Measurements from ENCODE around the gene LRRC9. TPM values are rescaled to one million over a fixed set of nuclear protein-coding genes. Genes with fewer than 3 reads are reported as not detected.

Gene LRRC9
- total RNA-seq, 1 experiment from 2014 or later: not detected

DNA sequence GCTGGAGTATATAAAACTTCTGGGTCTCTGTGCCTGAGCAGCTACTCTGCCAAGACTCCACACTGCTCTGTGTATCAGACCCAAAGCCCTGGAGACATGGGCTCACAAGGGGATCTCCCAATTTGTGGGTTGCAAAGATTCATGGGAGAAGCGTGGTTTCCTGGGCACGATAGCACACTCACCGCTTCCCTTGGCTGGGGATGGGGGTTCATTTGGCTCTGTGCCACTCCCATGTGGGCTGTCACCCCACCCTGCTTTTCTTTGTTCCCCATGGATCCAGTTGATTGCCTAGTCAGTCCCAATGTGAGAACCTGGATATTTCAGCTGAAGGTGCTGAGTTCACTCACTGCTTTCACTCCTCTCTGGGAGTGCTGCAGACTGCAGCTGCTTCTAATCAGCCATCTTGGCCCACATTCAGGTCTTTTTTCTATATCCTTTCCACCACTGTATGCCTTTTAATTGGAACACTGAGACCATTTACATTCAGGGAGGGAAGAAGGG, 131.8 kb downstream of the LRRC9 start:
- Histone ChIP-seq H3K9ac (ENCODE audit: low read length) (no peak overlapping the region), H3K36me3 (ENCODE audit: low read depth, low read length) (no peaks in the 10 kb centered on the region), H3K4me1 (ENCODE audit: insufficient read depth, low read length) (no peaks in the 10 kb centered on the region), H3K4me2 (ENCODE audit: low read length) (no peak overlapping the region), H3K9me3 (ENCODE audit: low read length) (no peaks in the 10 kb centered on the region), H3K4me3 (ENCODE audit: low read length) (no peak overlapping the region), H3K9me2 (replicated peaks; ENCODE audit: low read length) (no peaks in the 10 kb centered on the region), H4K20me1 (ENCODE audit: low read length) (no peaks in the 10 kb centered on the region), H3K27me3 (ENCODE audit: low read length) (peaks cover 4% of the 10 kb centered on the region; the same call in 1 of the 2 replicates), H3F3A (ENCODE audit: low read length, unreplicated experiment) (no peaks in the 10 kb centered on the region), H3K79me2 (ENCODE audit: low read length) (no peaks in the 10 kb centered on the region), H3K27ac (ENCODE audit: low read length) (no peak overlapping the region), H2AFZ (ENCODE audit: low read length) (no peak overlapping the region)
- CTCF ChIA-PET: interaction anchor here (0.6 kb wide), 1 partner anchor 11 kb away, joined by 3 read pairs; no protein-coding TSS in a partner anchor
- intact Hi-C loops (cut with micrococcal nuclease): no loop called here
- ATAC-seq (no peak; the same call in 1 of the 2 replicates), DNase-seq (no peak)
- BruUV-seq (replicated peaks): no TSS peak
- no peak for TF ChIP-seq EZH2phosphoT487 (IDR thresholded peaks at IDR 0.05; ENCODE audit: borderline replicate concordance, low read length)
- TF ChIP-seq, protein P1, sequence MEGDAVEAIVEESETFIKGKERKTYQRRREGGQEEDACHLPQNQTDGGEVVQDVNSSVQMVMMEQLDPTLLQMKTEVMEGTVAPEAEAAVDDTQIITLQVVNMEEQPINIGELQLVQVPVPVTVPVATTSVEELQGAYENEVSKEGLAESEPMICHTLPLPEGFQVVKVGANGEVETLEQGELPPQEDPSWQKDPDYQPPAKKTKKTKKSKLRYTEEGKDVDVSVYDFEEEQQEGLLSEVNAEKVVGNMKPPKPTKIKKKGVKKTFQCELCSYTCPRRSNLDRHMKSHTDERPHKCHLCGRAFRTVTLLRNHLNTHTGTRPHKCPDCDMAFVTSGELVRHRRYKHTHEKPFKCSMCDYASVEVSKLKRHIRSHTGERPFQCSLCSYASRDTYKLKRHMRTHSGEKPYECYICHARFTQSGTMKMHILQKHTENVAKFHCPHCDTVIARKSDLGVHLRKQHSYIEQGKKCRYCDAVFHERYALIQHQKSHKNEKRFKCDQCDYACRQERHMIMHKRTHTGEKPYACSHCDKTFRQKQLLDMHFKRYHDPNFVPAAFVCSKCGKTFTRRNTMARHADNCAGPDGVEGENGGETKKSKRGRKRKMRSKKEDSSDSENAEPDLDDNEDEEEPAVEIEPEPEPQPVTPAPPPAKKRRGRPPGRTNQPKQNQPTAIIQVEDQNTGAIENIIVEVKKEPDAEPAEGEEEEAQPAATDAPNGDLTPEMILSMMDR (conservative IDR thresholded peaks at IDR 0.05; ENCODE audit: low read depth, low read length): no peak
- no peak for TF ChIP-seq EZH2 (IDR thresholded peaks at IDR 0.05; ENCODE audit: low read length, unreplicated experiment)
- POLR2A ChIA-PET (ENCODE audit: unreplicated experiment): no interaction called here

DNA sequence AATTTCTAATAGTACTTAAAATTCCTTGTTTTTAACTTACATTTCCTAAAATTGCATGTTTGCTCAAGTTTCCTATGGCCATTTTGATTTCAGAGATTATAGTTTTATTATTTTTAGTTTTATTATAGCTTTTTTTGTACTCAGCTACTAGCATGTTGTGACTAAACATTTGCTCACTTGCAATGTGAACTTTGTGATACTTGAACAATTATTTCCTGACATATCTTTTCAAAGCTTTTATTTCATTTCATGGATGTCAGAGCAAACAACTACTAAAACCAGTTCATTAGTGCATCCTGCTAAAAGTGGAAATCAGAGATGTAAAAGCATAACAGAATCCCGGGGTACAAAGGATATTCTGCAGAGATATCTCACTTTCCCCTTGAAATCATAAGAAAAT, 138.1 kb downstream of the LRRC9 start:
- Histone ChIP-seq H3K9me2 (replicated peaks; ENCODE audit: low read length) (no peaks in the 10 kb centered on the region), H3K9me3 (ENCODE audit: low read length) (no peaks in the 10 kb centered on the region), H3K4me3 (ENCODE audit: low read length) (no peak overlapping the region), H3K9ac (ENCODE audit: low read length) (no peak overlapping the region), H3K4me2 (ENCODE audit: low read length) (peak overlapping the region; percentile 32), H3F3A (ENCODE audit: low read length, unreplicated experiment) (no peaks in the 10 kb centered on the region), H3K79me2 (ENCODE audit: low read length) (no peaks in the 10 kb centered on the region), H3K36me3 (ENCODE audit: low read depth, low read length) (no peaks in the 10 kb centered on the region), H3K27ac (ENCODE audit: low read length) (no peak overlapping the region), H3K4me1 (ENCODE audit: insufficient read depth, low read length) (peaks cover 34% of the 10 kb centered on the region), H2AFZ (ENCODE audit: low read length) (no peak overlapping the region), H3K27me3 (ENCODE audit: low read length) (no peaks in the 10 kb centered on the region), H4K20me1 (ENCODE audit: low read length) (no peaks in the 10 kb centered on the region)
- intact Hi-C loops (cut with micrococcal nuclease): loop anchor here (5.0 kb wide), 1 partner anchor 36 kb away; no protein-coding TSS in a partner anchor
- no TSS peak for BruUV-seq (replicated peaks)
- peak; percentile 71 for DNase-seq
- ChIA-PET CTCF (interaction anchor here (0.6 to 1.6 kb wide), 6 partner anchors 93 to 208 kb away, joined by 3 to 9 read pairs (median 4); partner anchors contain the start of gene DHRS7), POLR2A (ENCODE audit: unreplicated experiment) (interaction anchor here (0.6 kb wide), 1 partner anchor 1638 kb away, joined by 4 read pairs; no protein-coding TSS in a partner anchor)
- peak; percentile 50 for ATAC-seq
- TF ChIP-seq, protein P1 (conservative IDR thresholded peaks at IDR 0.05; ENCODE audit: low read depth, low read length): no peak
- no peak for TF ChIP-seq EZH2 (IDR thresholded peaks at IDR 0.05; ENCODE audit: low read length, unreplicated experiment)
- TF ChIP-seq EZH2phosphoT487 (IDR thresholded peaks at IDR 0.05; ENCODE audit: borderline replicate concordance, low read length): no peak

DNA sequence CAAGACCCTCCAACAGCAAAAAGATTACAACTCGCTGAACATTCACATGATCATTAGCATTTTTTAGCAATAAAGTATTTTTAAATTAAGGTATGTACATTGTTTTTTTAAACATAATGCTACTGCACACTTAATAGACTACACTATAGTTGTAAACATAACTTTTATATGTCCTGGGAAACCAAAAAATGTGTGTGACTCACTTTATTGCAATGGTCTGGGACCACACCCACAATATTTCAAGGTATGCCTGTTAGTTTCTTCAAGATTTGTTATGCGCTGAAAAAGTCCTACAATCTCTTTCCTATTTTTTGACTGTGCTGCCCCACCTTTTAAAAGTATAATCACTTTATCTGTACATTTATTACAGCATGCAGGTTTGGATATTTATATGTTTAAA, 141.4 kb downstream of the LRRC9 start:
- no peaks in the 10 kb centered on the region for H3K36me3 ChIP-seq (ENCODE audit: low read depth, low read length)
- peaks cover 34% of the 10 kb centered on the region for H3K4me1 ChIP-seq (ENCODE audit: insufficient read depth, low read length)
- 0 out of 2 replicates have a peak overlapping the region, but pooled peaks have one; percentile 3 for H3K27ac ChIP-seq (ENCODE audit: low read length)
- H3K9me2 ChIP-seq (replicated peaks; ENCODE audit: low read length): no peaks in the 10 kb centered on the region
- BruUV-seq (replicated peaks): no TSS peak
- intact Hi-C loops (cut with micrococcal nuclease): loop anchor here (1.0 to 10.0 kb wide), 6 partner anchors 53 to 503 kb away; partner anchors contain the start of gene PPM1A
- no peaks in the 10 kb centered on the region for H3F3A ChIP-seq (ENCODE audit: low read length, unreplicated experiment)
- ATAC-seq: peak; percentile 93
- peak overlapping the region; percentile 6; the same call in 1 of the 2 replicates for H3K4me3 ChIP-seq (ENCODE audit: low read length)
- no peaks in the 10 kb centered on the region for H4K20me1 ChIP-seq (ENCODE audit: low read length)
- peak; percentile 99 for DNase-seq
- H2AFZ ChIP-seq (ENCODE audit: low read length): 0 out of 2 replicates have a peak overlapping the region, but pooled peaks have one; percentile 6
- ChIA-PET POLR2A (ENCODE audit: unreplicated experiment) (interaction anchor here (0.7 kb wide), 1 partner anchor 1224 kb away, joined by 7 read pairs; no protein-coding TSS in a partner anchor), CTCF (interaction anchor here (1.7 kb wide), 1 partner anchor 122 kb away, joined by 9 read pairs; no protein-coding TSS in a partner anchor)
- H3K79me2 ChIP-seq (ENCODE audit: low read length): no peaks in the 10 kb centered on the region
- no peaks in the 10 kb centered on the region for H3K27me3 ChIP-seq (ENCODE audit: low read length)
- H3K9ac ChIP-seq (ENCODE audit: low read length): no peak overlapping the region
- H3K9me3 ChIP-seq (ENCODE audit: low read length): no peaks in the 10 kb centered on the region
- TF ChIP-seq, protein P1 (conservative IDR thresholded peaks at IDR 0.05; ENCODE audit: low read depth, low read length): no peak
- no peak for TF ChIP-seq EZH2phosphoT487 (IDR thresholded peaks at IDR 0.05; ENCODE audit: borderline replicate concordance, low read length)
- TF ChIP-seq EZH2 (IDR thresholded peaks at IDR 0.05; ENCODE audit: low read length, unreplicated experiment): no peak
- H3K4me2 ChIP-seq (ENCODE audit: low read length): peak overlapping the region; percentile 55

All from PC-3 (cell line).